Gastroesophageal sphincter (tissue), 3 donors: ENCODE results near the gene TRIM6.

Experiments used
- CTCF ChIP-seq, 4 experiments: fragments of 200-600 bp in 2 of 4; fragments of 450-650 bp in 2 of 4; sonication (generic) in 1 of 4; IDR thresholded peaks; one replicate each; pipeline ENCODE4 v1.5.1; 2017 to 2019; ENCODE audit warnings: antibody characterized with exemption in 4 of 4, mild to moderate bottlenecking in 2 of 4, moderate library complexity in 2 of 4
- EP300 ChIP-seq: sonication (generic); formaldehyde crosslinking; IDR thresholded peaks from one replicate; pipeline ENCODE4 v1.6.1; 2017; ENCODE audit warnings: antibody characterized with exemption, mild to moderate bottlenecking
- POLR2AphosphoS5 ChIP-seq: sonication (generic); formaldehyde crosslinking; IDR thresholded peaks from one replicate; pipeline ENCODE4 v1.6.1; 2017; ENCODE audit warnings: antibody characterized with exemption

DNA sequence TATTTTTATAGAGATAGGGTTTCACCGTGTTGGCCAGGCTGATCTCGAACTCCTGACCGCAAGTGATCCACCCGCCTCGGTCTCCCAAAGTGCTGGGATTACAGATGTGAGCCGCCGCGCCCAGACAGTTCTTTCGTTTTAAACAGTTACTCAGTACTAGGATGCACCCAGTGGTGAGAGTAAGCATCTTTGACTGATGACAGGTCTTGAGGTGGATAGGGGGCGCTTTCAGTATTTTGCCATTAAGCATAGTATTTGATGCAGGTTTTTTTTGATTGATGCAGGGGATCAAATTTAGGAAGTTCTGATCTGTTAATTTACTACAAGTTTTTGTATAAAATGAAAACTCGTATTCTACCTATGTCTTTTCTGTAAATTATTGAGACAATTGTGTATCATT is 15.2 kb downstream of the TRIM6 start:
- TF ChIP-seq CTCF (IDR thresholded peaks at IDR 0.05) (no peak), POLR2AphosphoS5 (no peak), EP300 (no peak)
